Bronchial epithelial cell (primary cell): ENCODE results near the gene B3GAT3. TPM values are rescaled to one million over a fixed set of nuclear protein-coding genes. Genes with fewer than 3 reads are reported as not detected.

Source experiments
- DNase-seq: peaks from one replicate; pipeline ENCODE4 v3.0.0-alpha.2; 2010; ENCODE audit warnings: low read depth
- FAIRE-seq: peaks from 2 replicates; lab custom pipeline; 2011; peaks lifted over from hg19 to GRCh38; lab: Jason Lieb, UNC
- H3K27me3 ChIP-seq: 2 replicates; pipeline ENCODE4 v1.5.1; 2011; ENCODE audit warnings: low read length; ENCODE audit not compliant: control insufficient read depth, insufficient read depth
- H3K36me3 ChIP-seq: 2 replicates; pipeline ENCODE4 v1.5.1; 2011; ENCODE audit warnings: low read length; ENCODE audit not compliant: control insufficient read depth, insufficient read depth
- H3K4me3 ChIP-seq: 2 replicates; pipeline ENCODE4 v1.5.1; 2011; ENCODE audit warnings: mild to moderate bottlenecking, low read depth, low read length, control low read depth
- total RNA-seq: library from RNA; depleted of rRNA; stranded (reverse); fragments of >200 nt; gene quantifications from 2 replicates; pipeline ENCODE4 v1.2.1, GENCODE V29; 2014
- TF ChIP-seq, protein P1 (sequence below): IDR thresholded peaks from 2 replicates; pipeline ENCODE4 v1.5.1; 2011; ENCODE audit warnings: mild to moderate bottlenecking, moderate library complexity, low read length, control low read depth, inconsistent platforms; ENCODE audit not compliant: insufficient read depth, severe bottlenecking

B3GAT3 gene
- total RNA-seq, 1 donor from 2014 or later: 24.2 TPM

DNA sequence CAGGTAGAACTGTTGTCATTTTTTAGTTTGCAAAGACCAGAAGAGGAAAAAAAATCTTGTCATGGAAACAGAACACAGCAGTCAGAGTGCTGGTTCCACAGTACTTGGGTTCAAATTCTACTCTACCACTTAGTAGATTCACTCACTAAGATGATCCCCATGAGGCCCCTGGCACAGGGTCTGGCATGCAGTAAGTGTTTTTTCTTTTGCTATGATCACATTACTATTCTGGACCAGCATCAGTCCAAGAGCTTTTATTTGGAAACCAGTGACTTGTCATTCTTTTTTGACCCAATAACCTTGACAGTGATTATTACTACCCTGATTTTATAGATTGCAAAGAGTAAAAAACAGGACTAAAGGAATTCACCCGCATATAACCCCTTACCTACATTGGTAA is 52.2 kb downstream of the B3GAT3 start:
- Histone ChIP-seq H3K4me3 (no peak overlapping the region), H3K27me3 (no peaks in the 10 kb centered on the region), H3K36me3 (peaks cover 37% of the 10 kb centered on the region)
- DNase-seq: no peak
- TF ChIP-seq, protein P1, sequence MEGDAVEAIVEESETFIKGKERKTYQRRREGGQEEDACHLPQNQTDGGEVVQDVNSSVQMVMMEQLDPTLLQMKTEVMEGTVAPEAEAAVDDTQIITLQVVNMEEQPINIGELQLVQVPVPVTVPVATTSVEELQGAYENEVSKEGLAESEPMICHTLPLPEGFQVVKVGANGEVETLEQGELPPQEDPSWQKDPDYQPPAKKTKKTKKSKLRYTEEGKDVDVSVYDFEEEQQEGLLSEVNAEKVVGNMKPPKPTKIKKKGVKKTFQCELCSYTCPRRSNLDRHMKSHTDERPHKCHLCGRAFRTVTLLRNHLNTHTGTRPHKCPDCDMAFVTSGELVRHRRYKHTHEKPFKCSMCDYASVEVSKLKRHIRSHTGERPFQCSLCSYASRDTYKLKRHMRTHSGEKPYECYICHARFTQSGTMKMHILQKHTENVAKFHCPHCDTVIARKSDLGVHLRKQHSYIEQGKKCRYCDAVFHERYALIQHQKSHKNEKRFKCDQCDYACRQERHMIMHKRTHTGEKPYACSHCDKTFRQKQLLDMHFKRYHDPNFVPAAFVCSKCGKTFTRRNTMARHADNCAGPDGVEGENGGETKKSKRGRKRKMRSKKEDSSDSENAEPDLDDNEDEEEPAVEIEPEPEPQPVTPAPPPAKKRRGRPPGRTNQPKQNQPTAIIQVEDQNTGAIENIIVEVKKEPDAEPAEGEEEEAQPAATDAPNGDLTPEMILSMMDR: no peak
- no peak for FAIRE-seq

DNA sequence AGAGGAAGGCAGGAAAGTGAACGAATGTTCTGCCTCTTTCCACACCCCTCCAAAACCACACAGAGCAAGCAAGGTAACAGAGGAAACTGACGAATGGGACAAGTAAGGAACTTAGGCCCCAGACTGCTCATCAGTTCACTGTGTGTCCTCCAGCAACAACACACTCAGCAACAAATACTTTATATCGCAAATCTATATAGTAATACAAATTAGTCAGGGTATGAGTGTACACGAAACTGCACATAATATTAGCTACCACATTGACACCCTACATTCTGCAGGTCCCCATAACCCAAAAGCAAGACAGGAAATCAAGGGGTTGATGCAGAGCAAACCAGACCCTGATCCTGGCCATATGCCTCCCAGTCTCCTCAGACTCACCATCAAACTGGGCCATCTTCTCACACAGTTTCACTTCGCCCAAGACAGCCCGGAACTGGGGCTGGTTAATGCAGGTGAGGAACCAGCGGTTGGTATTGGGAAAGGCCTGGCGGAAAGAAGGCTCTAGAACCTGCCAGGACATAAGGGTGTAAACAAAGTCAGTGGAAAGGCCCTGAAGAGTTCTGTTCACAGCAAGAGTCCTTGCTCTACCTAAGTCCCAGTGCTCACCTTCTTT is 54.7 kb downstream of the B3GAT3 start:
- DNase-seq (no peak), FAIRE-seq (no peak)
- TF ChIP-seq, protein P1: no peak
- no peak overlapping the region for H3K4me3 ChIP-seq
- peaks cover 38% of the 10 kb centered on the region for H3K36me3 ChIP-seq
- H3K27me3 ChIP-seq: no peaks in the 10 kb centered on the region

DNA sequence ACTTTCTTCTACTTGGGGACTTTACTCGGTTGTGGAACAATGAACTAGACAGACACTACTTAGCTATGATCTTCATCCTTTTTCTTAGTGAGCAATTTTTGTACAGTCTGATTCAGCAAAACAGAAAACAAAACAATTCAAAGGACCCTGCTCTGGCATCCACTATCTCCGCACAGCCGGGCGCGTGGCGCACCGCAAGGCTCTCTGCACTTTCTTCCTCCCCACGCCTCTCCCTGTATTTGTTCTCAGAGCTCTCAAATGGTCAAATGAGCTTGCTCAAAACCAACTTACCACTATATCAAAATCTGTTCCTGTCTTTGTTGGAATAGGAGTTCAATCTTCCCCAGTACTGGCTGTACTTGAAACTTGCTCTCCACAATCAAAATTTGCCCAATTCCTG is 55.5 kb downstream of the B3GAT3 start:
- TF ChIP-seq, protein P1: no peak
- H3K27me3 ChIP-seq: no peaks in the 10 kb centered on the region
- peaks cover 31% of the 10 kb centered on the region for H3K36me3 ChIP-seq
- DNase-seq (no peak), FAIRE-seq (no peak)
- no peak overlapping the region for H3K4me3 ChIP-seq

Other genes starting within 250 kb of the B3GAT3 start
- not detected in 2 replicates for gene SCGB1A1, start 203.0 kb downstream of the B3GAT3 start, total RNA-seq
- 354 and 607 TPM in 2 replicates for gene AHNAK, start 75.2 kb downstream of the B3GAT3 start, total RNA-seq
- 2,058 and 2,441 TPM in 2 replicates for gene EEF1G, start 48.1 kb downstream of the B3GAT3 start, total RNA-seq
- gene TUT1, start 30.5 kb downstream of the B3GAT3 start, total RNA-seq: 7.0 and 9.5 TPM in 2 replicates
- 150 and 162 TPM in 2 replicates for gene MTA2, start 20.1 kb downstream of the B3GAT3 start, total RNA-seq
- gene EML3, start 9.2 kb downstream of the B3GAT3 start, total RNA-seq: 10.0 and 11.1 TPM in 2 replicates
- gene ROM1, start 8.7 kb downstream of the B3GAT3 start, total RNA-seq: 2.6 and 2.8 TPM in 2 replicates
- gene GANAB, start 24.6 kb upstream of the B3GAT3 start, total RNA-seq: 138 TPM in 2 replicates
- gene INTS5, start 31.3 kb upstream of the B3GAT3 start, total RNA-seq: 17.1 and 19.8 TPM in 2 replicates
- gene C11orf98, start 43.2 kb upstream of the B3GAT3 start, total RNA-seq: 79.5 and 83.7 TPM in 2 replicates
- gene CSKMT, start 43.3 kb upstream of the B3GAT3 start, total RNA-seq: 12.3 and 21.3 TPM in 2 replicates
- 27.9 and 29.4 TPM in 2 replicates for gene UQCC3, start 49.7 kb upstream of the B3GAT3 start, total RNA-seq
- gene LBHD1, start 50.3 kb upstream of the B3GAT3 start, total RNA-seq: 0.77 and 1.1 TPM in 2 replicates
- 176 and 227 TPM in 2 replicates for gene UBXN1, start 57.1 kb upstream of the B3GAT3 start, total RNA-seq
- gene LRRN4CL, start 67.5 kb upstream of the B3GAT3 start, total RNA-seq: 0.26 and 1.2 TPM in 2 replicates
- gene BSCL2, start 85.4 kb upstream of the B3GAT3 start, total RNA-seq: 23.7 and 42.0 TPM in 2 replicates
- not detected in 2 replicates for gene GNG3, start 85.7 kb upstream of the B3GAT3 start, total RNA-seq
- 9.2 and 15.2 TPM in 2 replicates for gene HNRNPUL2, start 105.5 kb upstream of the B3GAT3 start, total RNA-seq
- 21.4 and 27.4 TPM in 2 replicates for gene TTC9C, start 106.5 kb upstream of the B3GAT3 start, total RNA-seq
- gene ZBTB3, start 132.2 kb upstream of the B3GAT3 start, total RNA-seq: 11.0 and 11.6 TPM in 2 replicates
- 102 and 121 TPM in 2 replicates for gene POLR2G, start 139.6 kb upstream of the B3GAT3 start, total RNA-seq
- gene TAF6L, start 149.4 kb upstream of the B3GAT3 start, total RNA-seq: 16.6 and 17.1 TPM in 2 replicates
- gene TMEM179B, start 165.4 kb upstream of the B3GAT3 start, total RNA-seq: 19.0 and 30.0 TPM in 2 replicates
- gene TMEM223, start 170.0 kb upstream of the B3GAT3 start, total RNA-seq: 18.6 and 19.5 TPM in 2 replicates
- gene NXF1, start 183.5 kb upstream of the B3GAT3 start, total RNA-seq: 13.4 and 15.3 TPM in 2 replicates
- 31.3 and 36.2 TPM in 2 replicates for gene STX5, start 210.1 kb upstream of the B3GAT3 start, total RNA-seq
- not detected in 2 replicates for gene TEX54, start 210.9 kb upstream of the B3GAT3 start, total RNA-seq
- gene WDR74, start 217.6 kb upstream of the B3GAT3 start, total RNA-seq: 59.0 and 113 TPM in 2 replicates